GM12891 (cell line): Measurements from ENCODE around the gene ZNF462.
A peak's percentile ranks its signal among the peaks of the same experiment; 100 is the strongest.

Source experiments
- DNase-seq: peaks from one replicate; pipeline ENCODE4 v3.0.0; 2011; ENCODE audit warnings: low spot score; ENCODE audit not compliant: insufficient read length
- FAIRE-seq: peaks from 2 replicates; lab custom pipeline; 2011; peaks lifted over from hg19 to GRCh38; lab: Jason Lieb, UNC
- PAX5 ChIP-seq: IDR thresholded peaks from 2 replicates; pipeline ENCODE4 v1.6.1; 2011; ENCODE audit warnings: low read length, moderate library complexity, mild to moderate bottlenecking; ENCODE audit not compliant: insufficient read depth, severe bottlenecking
- POLR2A ChIP-seq: IDR thresholded peaks from 2 replicates; pipeline ENCODE4 v1.6.1; 2011; ENCODE audit warnings: low read depth, low read length, control low read depth
- POLR2AphosphoS5 ChIP-seq: IDR thresholded peaks from 2 replicates; pipeline ENCODE4 v1.6.1; 2011; ENCODE audit warnings: low read depth, low read length, control low read depth
- POU2F2 ChIP-seq: IDR thresholded peaks from 2 replicates; pipeline ENCODE4 v1.6.1; 2011; ENCODE audit warnings: low read depth, mild to moderate bottlenecking, control low read depth, low read length, moderate library complexity
- SPI1 ChIP-seq: IDR thresholded peaks from 2 replicates; pipeline ENCODE4 v1.6.1; 2011; ENCODE audit warnings: low read depth, low read length, control low read depth
- TAF1 ChIP-seq: IDR thresholded peaks from 2 replicates; pipeline ENCODE4 v1.6.1; 2011; ENCODE audit warnings: low read depth, low read length, control low read depth

ZNF462 gene

GRCh38 chr9:106969696-106970095 lies 106.7 kb downstream of the ZNF462 start:
- FAIRE-seq (no peak), DNase-seq (no peak)

GRCh38 chr9:106970219-106970975 lies 107.4 kb downstream of the ZNF462 start:
- TF ChIP-seq POU2F2 (no peak), POLR2AphosphoS5 (no peak), TAF1 (no peak), SPI1 (no peak), POLR2A (no peak), PAX5 (no peak)
- FAIRE-seq (no peak), DNase-seq (no peak)

More at GRCh38 chr9:106969696-106970095, 106.7 kb downstream of the ZNF462 start:
- TF ChIP-seq POLR2AphosphoS5: no peak
- no peak for TF ChIP-seq TAF1
- TF ChIP-seq POLR2A: no peak
- TF ChIP-seq SPI1: no peak
- TF ChIP-seq PAX5: no peak
- TF ChIP-seq POU2F2: no peak

- TF ChIP-seq PAX5 (no peak), SPI1 (no peak), POLR2A (no peak), TAF1 (no peak), POLR2AphosphoS5 (no peak), POU2F2 (no peak)
- FAIRE-seq (no peak), DNase-seq (no peak)
Observed at GRCh38 chr9:106970976-106971457, 108.1 kb downstream of the ZNF462 start.

GRCh38 chr9:106972082-106972481 lies 109.1 kb downstream of the ZNF462 start:
- FAIRE-seq: no peak
- DNase-seq: no peak

GRCh38 chr9:106974341-106974740 lies 111.4 kb downstream of the ZNF462 start:
- FAIRE-seq: no peak
- no peak for TF ChIP-seq POU2F2
- no peak for TF ChIP-seq TAF1
- TF ChIP-seq POLR2A: no peak
- no peak for TF ChIP-seq POLR2AphosphoS5
- no peak for TF ChIP-seq PAX5
- DNase-seq: no peak

More at GRCh38 chr9:106972082-106972481, 109.1 kb downstream of the ZNF462 start:
- TF ChIP-seq POU2F2: no peak
- no peak for TF ChIP-seq POLR2AphosphoS5
- TF ChIP-seq POLR2A: no peak
- TF ChIP-seq PAX5: no peak
- TF ChIP-seq SPI1: no peak
- no peak for TF ChIP-seq TAF1

- no peak for DNase-seq
- TF ChIP-seq POU2F2 (no peak), PAX5 (no peak)
Observed at GRCh38 chr9:106976772-106977171, 113.8 kb downstream of the ZNF462 start.

GRCh38 chr9:106980551-106981101 lies 117.7 kb downstream of the ZNF462 start:
- FAIRE-seq (no peak), DNase-seq (no peak)
- TF ChIP-seq POLR2AphosphoS5 (no peak), POU2F2 (no peak), PAX5 (no peak), SPI1 (no peak), POLR2A (no peak), TAF1 (no peak)

More at GRCh38 chr9:106976772-106977171, 113.8 kb downstream of the ZNF462 start:
- FAIRE-seq: no peak

GRCh38 chr9:106981396-106982287 lies 118.7 kb downstream of the ZNF462 start:
- DNase-seq (no peak), FAIRE-seq (peak; percentile 47)
- TF ChIP-seq TAF1 (no peak), POLR2A (no peak), POLR2AphosphoS5 (no peak), PAX5 (no peak), POU2F2 (no peak), SPI1 (peak; percentile 56)

GRCh38 chr9:106982636-106983035 lies 119.7 kb downstream of the ZNF462 start:
- no peak for TF ChIP-seq TAF1
- TF ChIP-seq PAX5: no peak
- TF ChIP-seq POLR2AphosphoS5: no peak
- no peak for TF ChIP-seq POU2F2
- no peak for TF ChIP-seq POLR2A
- no peak for TF ChIP-seq SPI1
- DNase-seq (no peak), FAIRE-seq (no peak)
